ENCODE measurements around the gene RARB.

RARB gene

GRCh38 chr3:25594007-25594502 lies 166.0 kb downstream of the RARB start:
- peak; percentile 66 for TF ChIP-seq CTCF (IDR thresholded peaks at IDR 0.05; ENCODE audit: low read depth, low read length, missing control alignments)
- no peak overlapping the region for H3K4me3 ChIP-seq (replicated peaks; ENCODE audit: low read depth, low read length)
- DNase-seq (ENCODE audit: extremely low read depth, low read depth), result peak; percentile 78

GRCh38 chr3:25597535-25598101 lies 169.6 kb downstream of the RARB start:
- DNase-seq (ENCODE audit: extremely low read depth, low read depth), result no peak
- no peak overlapping the region for H3K4me3 ChIP-seq (replicated peaks; ENCODE audit: low read depth, low read length)
- TF ChIP-seq CTCF (IDR thresholded peaks at IDR 0.05; ENCODE audit: low read depth, low read length, missing control alignments), result no peak

GRCh38 chr3:25603703-25604102 lies 175.6 kb downstream of the RARB start:
- no peak for DNase-seq (ENCODE audit: extremely low read depth, low read depth)
- no peak for TF ChIP-seq CTCF (IDR thresholded peaks at IDR 0.05; ENCODE audit: low read depth, low read length, missing control alignments)
- H3K4me3 ChIP-seq (replicated peaks; ENCODE audit: low read depth, low read length), result no peak overlapping the region

- TF ChIP-seq CTCF (IDR thresholded peaks at IDR 0.05; ENCODE audit: low read depth, low read length, missing control alignments), result no peak
- H3K4me3 ChIP-seq (replicated peaks; ENCODE audit: low read depth, low read length), result no peak overlapping the region
- DNase-seq (ENCODE audit: extremely low read depth, low read depth), result no peak
Observed at GRCh38 chr3:25604107-25604805, 176.2 kb downstream of the RARB start.

- no peak for DNase-seq (ENCODE audit: extremely low read depth, low read depth)
- no peak for TF ChIP-seq CTCF (IDR thresholded peaks at IDR 0.05; ENCODE audit: low read depth, low read length, missing control alignments)
- H3K4me3 ChIP-seq (replicated peaks; ENCODE audit: low read depth, low read length), result no peak overlapping the region
Observed at GRCh38 chr3:25610167-25610566, 182.1 kb downstream of the RARB start.

GRCh38 chr3:25610779-25611178 lies 182.7 kb downstream of the RARB start:
- DNase-seq (ENCODE audit: extremely low read depth, low read depth), result no peak
- no peak overlapping the region for H3K4me3 ChIP-seq (replicated peaks; ENCODE audit: low read depth, low read length)
- TF ChIP-seq CTCF (IDR thresholded peaks at IDR 0.05; ENCODE audit: low read depth, low read length, missing control alignments), result no peak

All from HFF-Myc (cell line).